H9 (cell line): Measurements from ENCODE around the gene SUMO4. TPM values are rescaled to one million over a fixed set of nuclear protein-coding genes. Genes with fewer than 3 reads are reported as not detected.

Source experiments
- DNase-seq: peaks from one replicate; pipeline ENCODE4 v3.0.0-alpha.2; 2017
- H2AFZ ChIP-seq: one replicate; pipeline ENCODE4 v1.6.1; 2013; ENCODE audit warnings: mild to moderate bottlenecking, low read length, control low read depth, moderate library complexity
- H2AK5ac ChIP-seq: 2 replicates; pipeline ENCODE4 v1.6.1; 2013; ENCODE audit warnings: low read length, control low read depth, mixed read lengths; ENCODE audit not compliant: insufficient read length
- H2BK120ac ChIP-seq: one replicate; pipeline ENCODE4 v1.6.1; 2013; ENCODE audit warnings: low read depth, mild to moderate bottlenecking, low read length, control low read depth, inconsistent platforms; ENCODE audit not compliant: poor library complexity, severe bottlenecking
- H2BK12ac ChIP-seq: 2 replicates; pipeline ENCODE4 v1.6.1; 2013; ENCODE audit warnings: low read length, control low read depth, mixed read lengths, low read depth; ENCODE audit not compliant: insufficient read length
- H2BK15ac ChIP-seq: 2 replicates; pipeline ENCODE4 v1.6.1; 2013; ENCODE audit warnings: low read depth, low read length, control low read depth
- H2BK20ac ChIP-seq: one replicate; pipeline ENCODE4 v1.6.1; 2013; ENCODE audit warnings: low read depth, mild to moderate bottlenecking, low read length, control low read depth, inconsistent platforms; ENCODE audit not compliant: poor library complexity, severe bottlenecking
- H2BK5ac ChIP-seq: 2 replicates; pipeline ENCODE4 v1.6.1; 2013; ENCODE audit warnings: low read length, control low read depth, mixed read lengths; ENCODE audit not compliant: insufficient read length
- H3K14ac ChIP-seq: 2 replicates; pipeline ENCODE4 v1.6.1; 2013; ENCODE audit warnings: low read length, control low read depth; ENCODE audit not compliant: insufficient read depth
- H3K18ac ChIP-seq: 2 replicates; pipeline ENCODE4 v1.6.1; 2013; ENCODE audit warnings: low read depth, mild to moderate bottlenecking, mixed read lengths, low read length, control low read depth; ENCODE audit not compliant: insufficient read length
- H3K23ac ChIP-seq: 2 replicates; pipeline ENCODE4 v1.6.1; 2013; ENCODE audit warnings: low read length, control low read depth, mixed read lengths, low read depth; ENCODE audit not compliant: insufficient read length
- H3K23me2 ChIP-seq: 2 replicates; pipeline ENCODE4 v1.6.1; 2013; ENCODE audit warnings: low read depth, mild to moderate bottlenecking, mixed read lengths, low read length, control low read depth; ENCODE audit not compliant: insufficient read length, poor library complexity, severe bottlenecking
- H3K27ac ChIP-seq: 2 replicates; pipeline ENCODE4 v1.5.1; 2013; ENCODE audit warnings: low read length, control low read depth, mixed read lengths, low read depth; ENCODE audit not compliant: insufficient read length
- H3K27me3 ChIP-seq: 2 replicates; pipeline ENCODE4 v1.6.1; 2013; ENCODE audit warnings: low read length, control low read depth, inconsistent platforms; ENCODE audit not compliant: insufficient read depth
- H3K4ac ChIP-seq: 2 replicates; pipeline ENCODE4 v1.6.1; 2013; ENCODE audit warnings: low read depth, mild to moderate bottlenecking, control low read depth, inconsistent platforms, low read length, moderate library complexity
- H3K4me1 ChIP-seq: 2 replicates; pipeline ENCODE4 v1.6.1; 2013; ENCODE audit warnings: low read length, control low read depth, inconsistent platforms; ENCODE audit not compliant: insufficient read depth
- H3K4me2 ChIP-seq: 2 replicates; pipeline ENCODE4 v1.6.1; 2013; ENCODE audit warnings: low read length, control low read depth, mixed read lengths; ENCODE audit not compliant: insufficient read length, insufficient read depth
- H3K56ac ChIP-seq: 2 replicates; pipeline ENCODE4 v1.6.1; 2013; ENCODE audit warnings: low read depth, mild to moderate bottlenecking, mixed read lengths, low read length, control low read depth; ENCODE audit not compliant: insufficient read length
- H3K79me1 ChIP-seq: 2 replicates; pipeline ENCODE4 v1.6.1; 2013; ENCODE audit warnings: low read depth, mild to moderate bottlenecking, moderate library complexity, low read length, control low read depth, inconsistent platforms; ENCODE audit not compliant: insufficient read depth, poor library complexity, severe bottlenecking
- H3K79me2 ChIP-seq: 2 replicates; pipeline ENCODE4 v1.6.1; 2013; ENCODE audit warnings: low read length, control low read depth, inconsistent platforms; ENCODE audit not compliant: insufficient read depth
- H3K9ac ChIP-seq: 2 replicates; pipeline ENCODE4 v1.6.1; 2013; ENCODE audit warnings: low read length, control low read depth, mixed read lengths; ENCODE audit not compliant: insufficient read length; ENCODE audit errors: extremely low read depth
- H3K9me3 ChIP-seq: one replicate; pipeline ENCODE4 v1.6.1; 2013; ENCODE audit warnings: low read depth, low read length, inconsistent platforms; ENCODE audit not compliant: control insufficient read depth
- H3T11ph ChIP-seq: one replicate; pipeline ENCODE4 v1.6.1; 2013; ENCODE audit warnings: mild to moderate bottlenecking, low read length, control low read depth, inconsistent platforms
- H4K20me1 ChIP-seq: one replicate; pipeline ENCODE4 v1.6.1; 2013; ENCODE audit not compliant: control insufficient read depth, insufficient read length, insufficient read depth
- H4K5ac ChIP-seq: 2 replicates; pipeline ENCODE4 v1.6.1; 2013; ENCODE audit warnings: low read depth, mild to moderate bottlenecking, mixed read lengths, low read length, control low read depth; ENCODE audit not compliant: insufficient read length
- H4K8ac ChIP-seq: replicated peaks from 2 replicates; pipeline ENCODE4 v1.6.1; 2013; ENCODE audit warnings: low read length, control low read depth, mixed read lengths, low read depth; ENCODE audit not compliant: insufficient read length
- H4K91ac ChIP-seq: 2 replicates; pipeline ENCODE4 v1.6.1; 2013; ENCODE audit warnings: low read depth, mild to moderate bottlenecking, moderate library complexity, mixed read lengths, low read length, control low read depth; ENCODE audit not compliant: insufficient read length
- H3K27ac Mint-ChIP-seq, 3 experiments: 2 replicates in 2 of 3; 3 replicates in 1 of 3; pipeline ENCODE4 v1.8.0; 2020 to 2021; ENCODE audit warnings: mixed read lengths in 3 of 3, mild to moderate bottlenecking in 1 of 3, moderate library complexity in 1 of 3
- H3K27me3 Mint-ChIP-seq: 2 replicates; pipeline ENCODE4 v1.8.0; 2021; ENCODE audit warnings: low read depth, mild to moderate bottlenecking, moderate library complexity, mixed read lengths
- H3K36me3 Mint-ChIP-seq, 3 experiments: 2 replicates in 2 of 3; 3 replicates in 1 of 3; pipeline ENCODE4 v1.8.0; 2020 to 2021; ENCODE audit warnings: low read depth in 3 of 3, mixed read lengths in 3 of 3; ENCODE audit not compliant: insufficient read depth in 1 of 3
- H3K4me1 Mint-ChIP-seq, 2 experiments: 2 replicates each; pipeline ENCODE4 v1.8.0; 2020; ENCODE audit warnings: mixed read lengths in 2 of 2
- H3K4me3 Mint-ChIP-seq, 2 experiments: 2 replicates in 1 of 2; 3 replicates in 1 of 2; pipeline ENCODE4 v1.8.0; 2020 to 2021; ENCODE audit warnings: mild to moderate bottlenecking in 2 of 2, mixed read lengths in 2 of 2, moderate library complexity in 1 of 2
- H3K9me3 Mint-ChIP-seq, 2 experiments: 2 replicates in 1 of 2; 3 replicates in 1 of 2; pipeline ENCODE4 v1.8.0; 2020; ENCODE audit warnings: mild to moderate bottlenecking in 2 of 2, mixed read lengths in 2 of 2, moderate library complexity in 1 of 2
- WGBS: extraction: QIAGEN DNeasy Blood & Tissue Kit; methylation state at CpG from one replicate; pipeline ENCODE4 v1.1.7; 2013; ENCODE audit warnings: missing lambda C conversion rate, low lambda C conversion rate, mixed read lengths; ENCODE audit not compliant: insufficient read length; ENCODE audit errors: extremely low coverage; 5-methylcytosine and 5-hydroxymethylcytosine counted together
- total RNA-seq: library from RNA; stranded (reverse); gene quantifications from 2 replicates; pipeline ENCODE4 v1.2.1, GENCODE V29; 2021
- TF ChIP-seq, protein P1 (sequence below): fragments of 200-600 bp; sonication (generic); conservative IDR thresholded peaks from 3 replicates; pipeline ENCODE4 v1.8.0; 2021; ENCODE audit warnings: antibody characterized with exemption, mild to moderate bottlenecking

The SUMO4 gene
- total RNA-seq, 1 experiment from 2014 or later = 1.5 TPM

DNA sequence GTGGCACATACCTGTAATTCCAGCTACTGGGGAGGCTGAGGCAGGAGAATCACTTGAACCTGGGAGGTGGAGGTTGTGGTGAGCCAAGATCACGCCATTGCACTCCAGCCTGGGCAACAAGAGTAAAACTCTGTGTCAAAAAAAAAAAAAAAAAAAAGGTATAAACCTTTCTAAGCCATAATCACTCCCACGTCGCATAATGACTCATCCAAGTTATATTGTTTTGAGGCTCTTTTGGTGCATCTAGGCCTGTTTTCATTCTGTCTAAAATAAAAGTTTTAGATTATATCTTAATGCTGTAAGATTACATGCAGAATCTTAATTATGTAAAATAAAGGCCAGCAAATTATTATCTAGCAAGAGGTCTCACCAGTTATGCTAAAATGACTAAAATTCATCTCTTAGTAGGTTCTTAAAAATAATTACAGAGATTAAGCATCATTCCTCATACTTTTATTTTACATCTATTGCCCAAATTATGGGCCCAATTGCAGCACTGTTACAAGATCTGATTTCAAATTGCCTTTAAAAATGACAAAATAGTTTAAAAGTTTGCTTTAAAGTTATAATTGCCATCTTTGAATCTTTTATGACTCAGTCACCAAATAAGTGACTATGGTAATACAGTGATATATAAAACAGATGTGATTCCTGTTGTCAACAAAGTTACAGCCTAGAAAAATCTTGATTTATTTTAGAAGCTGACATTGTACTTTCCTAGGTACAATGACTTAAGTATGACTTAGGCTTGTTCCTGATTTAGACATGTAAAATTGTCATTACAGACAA lies 10.4 kb upstream of the SUMO4 start:
- H3K18ac ChIP-seq = no peak overlapping the region
- H3K36me3 Mint-ChIP-seq = peaks cover 6 to 11% (median 8%) of the 10 kb centered on the region in 3 experiments; a peak in 6 of 7 replicates
- no peak overlapping the region for H3K56ac ChIP-seq
- H3K79me2 ChIP-seq = no peaks in the 10 kb centered on the region; the same call in 1 of the 2 replicates
- no peak overlapping the region for H3K9ac ChIP-seq
- no peak overlapping the region for H3K4me3 Mint-ChIP-seq
- peaks cover 0 to 2% of the 10 kb centered on the region in 2 experiments; a peak in 2 of 5 replicates for H3K9me3 Mint-ChIP-seq
- no peak overlapping the region for H2BK15ac ChIP-seq
- H3K27ac Mint-ChIP-seq = no peak overlapping the region
- no peaks in the 10 kb centered on the region; a peak in 1 of 4 replicates for H3K4me1 Mint-ChIP-seq
- H3K23ac ChIP-seq = no peak overlapping the region
- H4K5ac ChIP-seq = no peak overlapping the region
- H2AK5ac ChIP-seq = no peak overlapping the region
- H3K4me1 ChIP-seq = no peaks in the 10 kb centered on the region
- no peak overlapping the region for H3K4ac ChIP-seq
- H4K20me1 ChIP-seq = no peaks in the 10 kb centered on the region
- no CpG with 5 or more reads among the region's 3 CpGs for WGBS
- no peak overlapping the region for H2BK120ac ChIP-seq
- H3K27me3 ChIP-seq = no peaks in the 10 kb centered on the region
- H3K9me3 ChIP-seq = no peaks in the 10 kb centered on the region
- DNase-seq = no peak
- no peak overlapping the region for H2BK20ac ChIP-seq
- no peak overlapping the region for H4K91ac ChIP-seq
- H2BK12ac ChIP-seq = no peak overlapping the region
- no peak overlapping the region for H3K4me2 ChIP-seq
- no peak overlapping the region for H3K14ac ChIP-seq
- no peak overlapping the region for H2BK5ac ChIP-seq
- no peaks in the 10 kb centered on the region for H3K23me2 ChIP-seq
- no peak overlapping the region for H3K27ac ChIP-seq
- H2AFZ ChIP-seq = no peak overlapping the region
- no peaks in the 10 kb centered on the region for H3K27me3 Mint-ChIP-seq
- no peak overlapping the region for H3T11ph ChIP-seq
- no peak overlapping the region for H4K8ac ChIP-seq
- TF ChIP-seq, protein P1, sequence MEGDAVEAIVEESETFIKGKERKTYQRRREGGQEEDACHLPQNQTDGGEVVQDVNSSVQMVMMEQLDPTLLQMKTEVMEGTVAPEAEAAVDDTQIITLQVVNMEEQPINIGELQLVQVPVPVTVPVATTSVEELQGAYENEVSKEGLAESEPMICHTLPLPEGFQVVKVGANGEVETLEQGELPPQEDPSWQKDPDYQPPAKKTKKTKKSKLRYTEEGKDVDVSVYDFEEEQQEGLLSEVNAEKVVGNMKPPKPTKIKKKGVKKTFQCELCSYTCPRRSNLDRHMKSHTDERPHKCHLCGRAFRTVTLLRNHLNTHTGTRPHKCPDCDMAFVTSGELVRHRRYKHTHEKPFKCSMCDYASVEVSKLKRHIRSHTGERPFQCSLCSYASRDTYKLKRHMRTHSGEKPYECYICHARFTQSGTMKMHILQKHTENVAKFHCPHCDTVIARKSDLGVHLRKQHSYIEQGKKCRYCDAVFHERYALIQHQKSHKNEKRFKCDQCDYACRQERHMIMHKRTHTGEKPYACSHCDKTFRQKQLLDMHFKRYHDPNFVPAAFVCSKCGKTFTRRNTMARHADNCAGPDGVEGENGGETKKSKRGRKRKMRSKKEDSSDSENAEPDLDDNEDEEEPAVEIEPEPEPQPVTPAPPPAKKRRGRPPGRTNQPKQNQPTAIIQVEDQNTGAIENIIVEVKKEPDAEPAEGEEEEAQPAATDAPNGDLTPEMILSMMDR = no peak
- peaks cover 3% of the 10 kb centered on the region for H3K79me1 ChIP-seq
